OCI-LY3 (cell line): Measurements from ENCODE around the gene WDR72.

ENCODE experiments used
- EZH2phosphoT487 ChIP-seq: fragments of 200-600 bp; shearing (Covaris generic); IDR thresholded peaks from 2 replicates; pipeline ENCODE4 v1.6.1; 2018; ENCODE audit warnings: antibody characterized with exemption, mixed run types, low read depth
- TF ChIP-seq, protein P1 (sequence below): fragments of 200-600, 300-600 bp; sonication (generic); IDR thresholded peaks from 2 replicates; pipeline ENCODE4 v1.5.1; 2014; ENCODE audit warnings: antibody characterized with exemption, low read length, low read depth

DNA sequence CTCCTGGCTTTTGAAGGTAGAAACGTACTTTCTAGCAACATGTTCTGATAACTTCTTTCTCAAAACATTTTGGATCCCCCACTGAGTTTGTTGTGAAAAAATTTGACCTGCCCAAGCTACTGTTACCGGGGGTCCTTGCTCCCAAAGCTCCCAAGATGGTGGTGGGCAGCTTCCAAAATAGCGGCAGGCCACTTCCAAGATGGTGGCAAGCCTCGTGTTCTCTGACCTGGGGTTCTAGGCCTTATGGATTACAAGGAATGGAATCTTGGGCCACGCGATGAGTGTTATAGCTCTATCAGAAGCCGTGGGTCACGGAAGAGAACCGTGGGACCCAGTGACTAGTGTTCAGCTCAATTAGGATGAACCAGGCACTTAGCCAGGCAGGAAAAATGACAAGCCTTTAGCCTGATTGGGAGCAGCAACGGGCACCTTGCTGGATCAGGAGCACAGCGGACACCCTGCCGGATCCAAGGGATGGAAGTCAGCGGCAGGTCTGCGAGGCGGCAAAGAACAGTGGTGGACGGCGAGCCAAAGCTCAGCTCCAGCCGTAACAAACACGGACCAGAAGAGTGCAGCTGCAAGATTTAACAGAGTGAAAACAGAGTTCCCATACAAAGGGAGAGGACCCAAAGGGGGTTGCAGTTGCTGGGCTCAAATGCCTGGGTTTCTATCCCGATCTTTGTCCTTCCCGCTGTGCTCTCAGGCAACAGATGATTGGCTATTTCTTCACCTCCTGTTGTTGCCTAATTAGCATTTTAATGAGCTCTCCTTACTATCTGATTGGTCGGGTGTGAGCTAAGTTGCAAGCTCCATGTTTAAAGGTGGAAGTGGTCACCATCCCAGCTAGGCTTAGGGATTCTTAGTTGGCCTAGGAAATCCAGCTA, 133.3 kb downstream of the WDR72 start:
- TF ChIP-seq EZH2phosphoT487, result no peak
- TF ChIP-seq, protein P1, sequence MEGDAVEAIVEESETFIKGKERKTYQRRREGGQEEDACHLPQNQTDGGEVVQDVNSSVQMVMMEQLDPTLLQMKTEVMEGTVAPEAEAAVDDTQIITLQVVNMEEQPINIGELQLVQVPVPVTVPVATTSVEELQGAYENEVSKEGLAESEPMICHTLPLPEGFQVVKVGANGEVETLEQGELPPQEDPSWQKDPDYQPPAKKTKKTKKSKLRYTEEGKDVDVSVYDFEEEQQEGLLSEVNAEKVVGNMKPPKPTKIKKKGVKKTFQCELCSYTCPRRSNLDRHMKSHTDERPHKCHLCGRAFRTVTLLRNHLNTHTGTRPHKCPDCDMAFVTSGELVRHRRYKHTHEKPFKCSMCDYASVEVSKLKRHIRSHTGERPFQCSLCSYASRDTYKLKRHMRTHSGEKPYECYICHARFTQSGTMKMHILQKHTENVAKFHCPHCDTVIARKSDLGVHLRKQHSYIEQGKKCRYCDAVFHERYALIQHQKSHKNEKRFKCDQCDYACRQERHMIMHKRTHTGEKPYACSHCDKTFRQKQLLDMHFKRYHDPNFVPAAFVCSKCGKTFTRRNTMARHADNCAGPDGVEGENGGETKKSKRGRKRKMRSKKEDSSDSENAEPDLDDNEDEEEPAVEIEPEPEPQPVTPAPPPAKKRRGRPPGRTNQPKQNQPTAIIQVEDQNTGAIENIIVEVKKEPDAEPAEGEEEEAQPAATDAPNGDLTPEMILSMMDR, result no peak
